ENCODE measurements around the gene TIPARP.
"Not testable (repeated sequence)": the region's sequence is repeated elsewhere in the genome, so short reads cannot be mapped to it uniquely, and the experiment has no call there.

Gene TIPARP

DNA sequence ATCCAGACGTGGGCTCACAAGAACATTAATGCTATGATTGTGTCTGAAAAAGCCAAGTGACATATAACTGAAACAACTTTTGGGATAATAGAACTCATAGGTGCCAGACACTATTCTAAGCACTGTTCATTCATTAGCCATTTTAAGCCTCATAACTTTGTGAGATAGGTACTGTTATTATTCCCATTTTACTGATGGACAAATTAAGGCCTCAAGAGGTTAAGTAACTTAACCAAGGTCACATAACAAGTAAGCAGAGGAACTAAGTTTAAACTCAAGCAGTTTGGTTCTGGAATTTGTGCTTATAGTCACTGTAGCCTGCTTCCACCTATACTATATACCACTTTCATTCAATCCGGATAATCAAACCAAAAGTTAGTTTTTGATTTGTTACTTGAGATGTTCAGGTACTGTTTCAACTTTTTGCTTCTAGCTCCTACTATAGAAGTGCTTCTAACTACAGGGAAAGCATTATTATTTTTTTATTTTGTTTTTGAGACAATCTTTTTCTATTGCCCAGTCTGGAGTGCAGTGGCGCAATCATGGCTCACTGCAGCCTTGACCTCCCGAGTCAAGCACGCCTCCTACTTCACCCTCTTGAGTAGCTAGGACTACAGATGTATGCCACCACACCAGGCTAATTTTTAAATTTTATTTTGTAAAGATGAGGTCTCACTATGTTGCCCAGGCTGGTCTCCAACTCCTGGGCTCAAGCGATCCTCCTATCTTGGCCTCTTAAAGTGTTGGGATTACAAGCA is 41.9 kb downstream of the TIPARP start:
- DNase-seq (ENCODE audit: low spot score): no peak

GRCh38 chr3:156718622-156719306 is 44.4 kb downstream of the TIPARP start:
- no peak for DNase-seq (ENCODE audit: low spot score)

GRCh38 chr3:156720826-156721225 is 46.4 kb downstream of the TIPARP start:
- DNase-seq (ENCODE audit: low spot score): no peak

- no peak for DNase-seq (ENCODE audit: low spot score)
Measured at GRCh38 chr3:156721687-156722618, 47.6 kb downstream of the TIPARP start.

DNA sequence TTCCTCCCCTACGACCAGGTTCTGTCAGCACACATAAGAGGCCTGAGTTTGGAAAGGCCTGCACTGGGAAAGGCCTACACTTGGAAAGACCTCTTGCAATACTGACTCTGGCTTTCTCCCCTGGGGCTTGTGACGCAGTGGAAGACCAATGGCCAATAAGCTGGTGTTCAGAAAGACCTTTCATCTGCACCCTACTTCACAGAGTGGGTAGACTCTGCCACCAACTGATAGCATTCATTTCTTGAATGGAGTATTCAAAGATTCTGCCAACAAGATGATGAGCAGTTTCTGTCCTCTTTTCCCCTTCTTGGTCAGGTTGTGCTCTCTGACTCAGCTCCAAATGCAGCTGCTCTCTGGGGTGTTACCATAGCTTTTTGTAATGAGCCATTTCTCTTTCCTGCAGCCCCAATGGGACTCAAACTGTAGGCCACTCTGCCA is 48.8 kb downstream of the TIPARP start:
- DNase-seq (ENCODE audit: low spot score): no peak

DNA sequence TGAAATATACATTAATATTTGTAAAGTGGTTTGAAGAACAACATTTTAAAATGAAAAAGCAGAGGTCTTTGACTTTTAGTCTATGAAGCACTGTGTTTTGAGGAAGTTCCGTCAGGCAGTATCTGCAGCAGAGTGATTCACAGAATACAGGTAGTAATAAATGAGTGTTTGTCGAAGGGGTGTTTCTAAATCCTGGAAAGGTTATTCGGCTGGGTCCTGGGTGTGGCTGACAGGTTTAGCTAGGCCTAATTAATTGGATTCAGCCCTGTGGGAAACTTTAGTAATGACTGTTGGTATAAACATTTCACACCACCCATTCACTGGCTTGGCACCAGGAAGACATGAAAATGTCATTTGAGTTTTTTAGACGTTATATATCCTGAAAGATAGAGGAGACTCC is 51.3 kb downstream of the TIPARP start:
- no peak for DNase-seq (ENCODE audit: low spot score)

DNA sequence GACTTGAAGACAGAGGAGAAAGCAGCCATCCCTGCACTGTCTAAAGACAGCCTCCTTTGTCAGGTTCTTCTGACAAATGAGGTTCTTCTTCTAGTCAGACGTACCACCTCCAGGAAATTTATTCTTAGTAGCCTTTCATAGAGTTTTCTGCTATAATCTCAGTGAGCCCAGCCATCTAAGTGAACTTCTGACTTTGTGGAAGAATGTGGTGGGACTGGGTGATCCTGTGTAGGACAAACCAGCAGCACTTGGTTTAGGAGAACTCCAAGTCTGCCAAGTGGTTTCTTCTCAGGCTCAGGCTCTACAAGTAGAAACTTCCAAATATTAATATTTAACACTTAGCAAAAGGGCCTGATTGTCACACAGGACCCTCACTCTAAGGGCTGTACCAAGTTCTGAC is 52.1 kb downstream of the TIPARP start:
- no peak for DNase-seq (ENCODE audit: low spot score)

DNA sequence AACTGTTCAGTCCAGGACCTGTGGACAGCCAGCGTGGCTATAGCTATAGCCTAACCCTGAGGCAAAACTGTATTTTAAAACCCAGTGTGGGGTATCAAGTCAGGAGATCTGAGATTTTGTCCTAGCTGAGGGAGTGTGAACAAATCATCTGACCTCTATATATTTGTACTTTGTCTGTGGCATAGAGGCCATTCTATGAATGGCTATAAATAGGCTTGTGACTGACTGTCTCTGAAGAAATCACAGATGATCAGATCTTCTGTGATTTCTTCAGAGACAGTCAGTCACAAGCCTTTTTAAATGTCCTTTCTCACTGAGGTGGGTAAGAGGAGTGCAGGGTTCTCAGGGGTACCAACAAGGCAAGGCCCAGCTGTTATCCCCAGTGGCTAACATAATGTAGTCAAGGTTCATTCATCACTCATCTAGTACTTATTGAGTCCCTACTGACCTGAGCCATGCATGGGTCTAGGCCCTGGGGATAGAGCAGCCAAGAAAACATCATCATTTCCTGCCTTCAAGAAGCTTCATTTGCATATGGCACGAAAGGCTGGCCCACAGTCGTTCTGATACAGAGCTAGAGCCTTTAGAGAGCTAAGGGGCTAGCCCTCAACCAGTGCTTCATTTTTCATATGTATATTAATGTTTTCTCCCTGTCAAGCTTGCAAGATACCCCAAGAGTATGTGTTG is 53.3 kb downstream of the TIPARP start:
- DNase-seq (ENCODE audit: low spot score): no peak

GRCh38 chr3:156728267-156728985 is 54.0 kb downstream of the TIPARP start:
- no peak for DNase-seq (ENCODE audit: low spot score)

- DNase-seq (ENCODE audit: low spot score): no peak
Measured at GRCh38 chr3:156729460-156730179, 55.2 kb downstream of the TIPARP start.

DNA sequence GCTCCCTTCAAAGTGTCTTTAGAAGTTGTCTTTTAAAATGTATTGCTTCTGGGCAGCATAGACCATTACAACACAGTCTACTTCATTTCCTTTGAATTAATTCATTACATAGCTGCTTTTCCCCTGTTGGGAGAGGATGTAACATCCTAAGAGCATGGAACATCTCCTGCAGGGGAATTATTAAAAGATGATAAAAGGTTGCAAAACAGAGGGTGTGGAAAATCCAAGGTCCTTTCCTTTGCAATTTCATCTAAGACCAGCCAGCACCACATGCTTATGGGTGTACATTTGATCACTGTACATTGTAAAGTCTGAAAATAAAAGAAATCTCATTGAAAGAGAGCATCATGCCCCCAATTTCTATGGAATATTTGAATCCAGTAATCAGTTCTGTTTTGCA is 57.4 kb downstream of the TIPARP start:
- no peak for DNase-seq (ENCODE audit: low spot score)

DNA sequence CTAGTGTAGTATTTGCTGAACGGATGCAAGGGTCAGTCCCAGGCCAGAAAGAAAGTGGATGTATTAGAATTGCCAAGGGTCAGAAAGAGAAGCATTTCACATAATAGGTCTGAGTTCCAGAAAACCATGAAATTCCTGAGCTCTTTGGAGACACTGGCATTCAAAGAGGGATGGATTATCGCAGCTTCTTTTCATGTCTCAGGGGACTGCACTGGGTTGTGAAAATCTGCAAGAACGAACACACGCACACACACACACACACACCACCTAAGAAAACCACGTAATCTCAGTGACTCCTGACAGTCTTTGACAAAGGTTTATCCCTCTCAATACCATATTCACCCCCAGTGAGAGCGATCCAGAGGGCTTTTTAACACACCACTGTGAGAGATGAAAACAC is 57.9 kb downstream of the TIPARP start:
- no peak for DNase-seq (ENCODE audit: low spot score)

GRCh38 chr3:156732715-156733421 is 58.5 kb downstream of the TIPARP start:
- no peak for DNase-seq (ENCODE audit: low spot score)

GRCh38 chr3:156734661-156735060 is 60.3 kb downstream of the TIPARP start:
- not testable (repeated sequence) for DNase-seq (ENCODE audit: low spot score)

GRCh38 chr3:156735471-156735870 is 61.1 kb downstream of the TIPARP start:
- no peak for DNase-seq (ENCODE audit: low spot score)

GRCh38 chr3:156737049-156737448 is 62.7 kb downstream of the TIPARP start:
- not testable (repeated sequence) for DNase-seq (ENCODE audit: low spot score)

DNA sequence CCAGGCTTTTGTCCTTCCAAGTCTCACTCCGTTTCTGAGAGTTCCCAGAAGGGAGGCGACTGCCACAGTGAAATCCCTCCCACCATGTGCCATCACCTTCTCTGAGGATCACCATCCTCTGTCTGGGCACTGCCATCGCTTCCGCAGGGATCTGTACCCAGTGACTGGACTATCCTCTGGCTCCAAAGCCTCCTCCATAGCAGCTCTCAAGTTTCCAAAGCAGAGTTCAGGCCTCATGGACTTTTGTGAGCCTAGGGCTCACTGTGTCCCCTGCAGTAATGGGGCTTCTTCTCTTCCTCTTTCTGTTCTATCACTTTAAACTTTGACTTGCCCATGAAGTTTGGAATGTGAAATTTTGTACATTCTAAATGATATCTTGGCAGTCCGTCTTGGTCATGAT is 63.9 kb downstream of the TIPARP start:
- DNase-seq (ENCODE audit: low spot score): no peak

GRCh38 chr3:156739976-156740375 is 65.6 kb downstream of the TIPARP start:
- DNase-seq (ENCODE audit: low spot score): no peak

DNA sequence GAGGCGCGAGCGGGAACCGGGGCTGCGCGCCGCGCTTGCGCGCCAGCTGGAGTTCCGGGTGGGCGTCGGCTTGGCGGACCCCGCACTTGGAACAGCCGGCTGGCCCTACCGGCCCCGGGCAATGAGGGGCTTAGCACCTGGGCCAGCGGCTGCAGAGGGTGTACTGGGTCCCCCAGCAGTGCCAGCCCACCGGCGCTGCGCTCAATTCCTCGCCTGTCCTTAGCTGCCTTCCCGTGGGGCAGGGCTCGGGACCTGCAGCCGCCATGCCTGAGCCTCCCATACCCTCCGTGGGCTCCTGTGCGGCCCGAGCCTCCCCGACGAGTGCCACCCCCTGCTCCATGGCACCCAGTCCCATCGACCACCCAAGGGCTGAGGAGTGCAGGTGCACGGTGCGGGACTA is 66.2 kb downstream of the TIPARP start:
- DNase-seq (ENCODE audit: low spot score): not testable (repeated sequence)

- no peak for DNase-seq (ENCODE audit: low spot score)
Measured at GRCh38 chr3:156741935-156742334, 67.5 kb downstream of the TIPARP start.

Data from hematopoietic multipotent progenitor cell treated with erythropoietin and hydrocortisone succinate and interleukin-3 and kit ligand, for 17 days (in vitro differentiated cells).